LNCaP clone FGC (cell line): Measurements from ENCODE around the gene NSUN7.

Experiments
- DNase-seq: peaks from one replicate; pipeline ENCODE4 v3.0.0-alpha.2; 2011; ENCODE audit warnings: low read depth
- H3K4me3 ChIP-seq: 2 replicates; pipeline ENCODE4 v1.5.1; 2011; ENCODE audit warnings: mild to moderate bottlenecking, low read depth, low read length, control low read depth
- CTCF ChIP-seq: IDR thresholded peaks from 2 replicates; pipeline ENCODE4 v1.5.1; 2012; ENCODE audit warnings: mild to moderate bottlenecking; ENCODE audit not compliant: control insufficient read depth, insufficient read depth; ENCODE audit errors: extremely low read depth

NSUN7 gene

GRCh38 chr4:40736910-40737309 is 12.8 kb upstream of the NSUN7 start:
- DNase-seq: peak; percentile 57
- no peak overlapping the region for H3K4me3 ChIP-seq
- TF ChIP-seq CTCF: peak; percentile 39

GRCh38 chr4:40737879-40738278 is 11.9 kb upstream of the NSUN7 start:
- no peak overlapping the region for H3K4me3 ChIP-seq
- TF ChIP-seq CTCF: no peak
- no peak for DNase-seq

DNA sequence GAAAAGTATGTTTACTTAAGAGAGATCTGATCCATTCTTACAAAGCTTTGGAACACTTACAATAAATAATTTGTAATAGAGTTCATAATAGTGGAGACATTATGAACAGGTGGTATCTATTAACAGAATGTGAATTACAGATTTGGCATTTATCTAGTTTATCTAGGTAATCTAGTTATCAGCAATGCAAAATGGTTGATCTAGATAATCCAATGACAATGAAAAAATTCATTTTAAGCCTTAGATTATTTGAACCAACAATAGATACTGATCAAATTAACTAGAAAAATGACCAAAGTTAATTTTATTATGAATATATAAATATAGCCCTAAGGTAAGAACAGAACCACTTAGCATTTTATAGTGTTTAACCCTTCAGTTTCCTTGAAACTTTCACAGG is 10.4 kb upstream of the NSUN7 start:
- H3K4me3 ChIP-seq: no peak overlapping the region
- peak; percentile 28 for DNase-seq
- no peak for TF ChIP-seq CTCF

- H3K4me3 ChIP-seq: no peak overlapping the region
- no peak for TF ChIP-seq CTCF
These were observed 5.5 kb upstream of the NSUN7 start for GRCh38 chr4:40744218-40744617.

GRCh38 chr4:40745285-40745984 is 4.3 kb upstream of the NSUN7 start:
- H3K4me3 ChIP-seq: no peak overlapping the region
- no peak for DNase-seq
- no peak for TF ChIP-seq CTCF

More at GRCh38 chr4:40744218-40744617, 5.5 kb upstream of the NSUN7 start:
- DNase-seq: no peak

GRCh38 chr4:40747207-40747835 is 2.4 kb upstream of the NSUN7 start:
- DNase-seq: peak; percentile 50
- TF ChIP-seq CTCF: no peak
- H3K4me3 ChIP-seq: no peak overlapping the region
